Gastroesophageal sphincter (tissue), 4 donors: ENCODE results near the gene ESRRA. TPM values are rescaled to one million over a fixed set of nuclear protein-coding genes. Genes with fewer than 3 reads are reported as not detected.

Experiments used
- ATAC-seq: fragments of 150-250 bp; one replicate; pipeline ENCODE4 v1.9.1; 2016; ENCODE audit warnings: mild to moderate bottlenecking, moderate library complexity
- H3K27ac ChIP-seq, 4 donors: fragments of 200-600 bp; sonication (generic) in 3 of 4; 1 replicate in 3 of 4; 2 replicates in 1 of 4; pipeline ENCODE4 v1.5.1; 2016 to 2019
- H3K27me3 ChIP-seq: fragments of 200-600 bp; sonication (generic); one replicate; pipeline ENCODE4 v1.5.1; 2019
- H3K36me3 ChIP-seq, 2 donors: fragments of 200-600 bp; sonication (generic); one replicate each; pipeline ENCODE4 v1.5.1; 2019; ENCODE audit warnings: control low read depth in 1 of 2
- H3K4me1 ChIP-seq, 3 donors: fragments of 200-600 bp; sonication (generic); 1 replicate in 2 of 3; 2 replicates in 1 of 3; pipeline ENCODE4 v1.5.1; 2016 to 2019; ENCODE audit warnings: control low read depth in 2 of 3
- H3K4me3 ChIP-seq, 2 donors: fragments of 200-600 bp; sonication (generic); one replicate each; pipeline ENCODE4 v1.5.1; 2019; ENCODE audit warnings: mild to moderate bottlenecking in 1 of 2, moderate library complexity in 1 of 2
- H3K9me3 ChIP-seq, 3 donors: fragments of 200-600 bp; sonication (generic); one replicate each; pipeline ENCODE4 v1.5.1; 2017 to 2019; ENCODE audit warnings: control low read depth in 2 of 3
- EP300 ChIP-seq: sonication (generic); formaldehyde crosslinking; IDR thresholded peaks from one replicate; pipeline ENCODE4 v1.6.1; 2017; ENCODE audit warnings: antibody characterized with exemption, mild to moderate bottlenecking
- POLR2A ChIP-seq, 2 donors: fragments of 450-650 bp; IDR thresholded peaks; one replicate each; pipeline ENCODE4 v1.6.1; 2017; ENCODE audit warnings: antibody characterized with exemption in 2 of 2, mild to moderate bottlenecking in 2 of 2, moderate library complexity in 1 of 2
- POLR2AphosphoS5 ChIP-seq: sonication (generic); formaldehyde crosslinking; IDR thresholded peaks from one replicate; pipeline ENCODE4 v1.6.1; 2017; ENCODE audit warnings: antibody characterized with exemption
- WGBS, 2 donors: methylation state at CpG; one replicate each; pipeline ENCODE4 v1.1.5; 2018; ENCODE audit warnings: low coverage in 1 of 2; 5-methylcytosine and 5-hydroxymethylcytosine counted together
- total RNA-seq, 4 donors: library from RNA; depleted of rRNA; stranded (reverse); fragments of >200 nt; gene quantifications; one replicate each; pipeline ENCODE4 v1.1.0, GENCODE V29; 2016
- TF ChIP-seq, protein P1 (sequence below), 4 experiments: fragments of 200-600 bp in 2 of 4; fragments of 450-650 bp in 2 of 4; sonication (generic) in 1 of 4; IDR thresholded peaks; one replicate each; pipeline ENCODE4 v1.5.1; 2017 to 2019; ENCODE audit warnings: antibody characterized with exemption in 4 of 4, mild to moderate bottlenecking in 2 of 4, moderate library complexity in 2 of 4

Gene ESRRA
- total RNA-seq, 4 donors from 2014 or later, result 39.8 to 77.1 (median 71.2) TPM

GRCh38 chr11:64347193-64347867 lies 42.0 kb downstream of the ESRRA start:
- no peak for ATAC-seq
- H3K27me3 ChIP-seq, result no peaks in the 10 kb centered on the region
- H3K4me1 ChIP-seq, result peaks cover 0 to 15% (median 4%) of the 10 kb centered on the region in 3 donors
- H3K9me3 ChIP-seq, result no peaks in the 10 kb centered on the region
- H3K27ac ChIP-seq, result no peak overlapping the region
- TF ChIP-seq, protein P1, sequence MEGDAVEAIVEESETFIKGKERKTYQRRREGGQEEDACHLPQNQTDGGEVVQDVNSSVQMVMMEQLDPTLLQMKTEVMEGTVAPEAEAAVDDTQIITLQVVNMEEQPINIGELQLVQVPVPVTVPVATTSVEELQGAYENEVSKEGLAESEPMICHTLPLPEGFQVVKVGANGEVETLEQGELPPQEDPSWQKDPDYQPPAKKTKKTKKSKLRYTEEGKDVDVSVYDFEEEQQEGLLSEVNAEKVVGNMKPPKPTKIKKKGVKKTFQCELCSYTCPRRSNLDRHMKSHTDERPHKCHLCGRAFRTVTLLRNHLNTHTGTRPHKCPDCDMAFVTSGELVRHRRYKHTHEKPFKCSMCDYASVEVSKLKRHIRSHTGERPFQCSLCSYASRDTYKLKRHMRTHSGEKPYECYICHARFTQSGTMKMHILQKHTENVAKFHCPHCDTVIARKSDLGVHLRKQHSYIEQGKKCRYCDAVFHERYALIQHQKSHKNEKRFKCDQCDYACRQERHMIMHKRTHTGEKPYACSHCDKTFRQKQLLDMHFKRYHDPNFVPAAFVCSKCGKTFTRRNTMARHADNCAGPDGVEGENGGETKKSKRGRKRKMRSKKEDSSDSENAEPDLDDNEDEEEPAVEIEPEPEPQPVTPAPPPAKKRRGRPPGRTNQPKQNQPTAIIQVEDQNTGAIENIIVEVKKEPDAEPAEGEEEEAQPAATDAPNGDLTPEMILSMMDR (IDR thresholded peaks at IDR 0.05), result no peak
- TF ChIP-seq POLR2AphosphoS5, result no peak
- TF ChIP-seq POLR2A (IDR thresholded peaks at IDR 0.05), result no peak
- TF ChIP-seq EP300, result no peak
- WGBS, 2 donors, result 96 to 98% methylated on average over 4 to 6 of the region's 12 CpGs
- H3K36me3 ChIP-seq, result no peaks in the 10 kb centered on the region
- no peak overlapping the region for H3K4me3 ChIP-seq

DNA sequence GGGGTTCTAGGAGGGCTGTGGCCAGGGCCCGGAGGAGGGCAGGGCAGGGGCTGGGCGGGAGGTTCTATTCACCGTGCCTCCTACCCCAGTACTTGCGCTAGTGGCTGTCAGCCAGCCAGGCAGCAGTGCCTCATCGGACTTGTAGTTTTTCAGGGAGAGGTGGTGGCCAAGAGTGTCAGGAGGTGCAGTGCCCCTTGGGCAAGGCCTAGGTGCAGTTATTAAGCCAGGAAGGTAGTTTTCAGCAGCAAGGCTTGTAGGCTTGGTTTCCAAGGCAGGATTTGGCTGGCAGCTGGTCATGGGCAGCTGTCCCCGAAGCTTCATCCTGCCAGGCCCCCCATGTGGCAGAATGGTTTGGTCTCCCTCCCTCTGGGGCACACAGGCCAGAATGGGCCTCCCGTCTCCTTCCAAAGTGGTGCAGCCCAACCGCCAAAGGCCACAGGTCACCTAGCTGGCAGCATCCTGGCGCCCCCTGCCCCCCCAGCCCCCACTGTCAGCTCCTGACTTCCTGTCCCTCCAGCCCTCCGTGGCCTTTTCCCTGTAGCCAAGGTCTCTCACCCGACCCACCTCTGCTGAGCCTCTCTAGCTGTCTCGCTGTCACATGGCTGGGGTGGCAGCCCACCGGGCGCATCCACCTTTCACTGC lies 43.2 kb downstream of the ESRRA start:
- Histone ChIP-seq H3K9me3 (no peaks in the 10 kb centered on the region), H3K27me3 (no peaks in the 10 kb centered on the region), H3K4me1 (peaks cover 0 to 3% (median 0%) of the 10 kb centered on the region in 3 donors), H3K27ac (no peak overlapping the region), H3K4me3 (no peak overlapping the region), H3K36me3 (no peaks in the 10 kb centered on the region)
- WGBS, 2 donors, result 70 to 85% methylated on average over 4 to 6 of the region's 14 CpGs
- TF ChIP-seq EP300 (no peak), POLR2AphosphoS5 (no peak), POLR2A (IDR thresholded peaks at IDR 0.05) (no peak)
- TF ChIP-seq, protein P1 (IDR thresholded peaks at IDR 0.05), result no peak
- ATAC-seq, result no peak

- no peaks in the 10 kb centered on the region for H3K36me3 ChIP-seq
- ATAC-seq, result no peak
- H3K27ac ChIP-seq, result no peak overlapping the region
- H3K9me3 ChIP-seq, result no peaks in the 10 kb centered on the region
- no peaks in the 10 kb centered on the region for H3K27me3 ChIP-seq
- TF ChIP-seq POLR2A (IDR thresholded peaks at IDR 0.05) (no peak), EP300 (no peak)
- TF ChIP-seq, protein P1 (IDR thresholded peaks at IDR 0.05), result no peak
- no peak overlapping the region for H3K4me3 ChIP-seq
- H3K4me1 ChIP-seq, result no peaks in the 10 kb centered on the region
- 100% methylated on average over 3 of the region's 7 CpGs; no CpG with 5 or more reads in 1 of the 2 donors for WGBS, 2 donors
Observed at GRCh38 chr11:64349025-64349387, 43.7 kb downstream of the ESRRA start.

GRCh38 chr11:64349404-64349803 lies 44.1 kb downstream of the ESRRA start:
- H3K4me1 ChIP-seq, result peaks cover 0 to 3% (median 0%) of the 10 kb centered on the region in 3 donors
- H3K4me3 ChIP-seq, result no peak overlapping the region
- ATAC-seq, result no peak
- 82% methylated on average over 2 of the region's 11 CpGs; no CpG with 5 or more reads in 1 of the 2 donors for WGBS, 2 donors
- no peaks in the 10 kb centered on the region for H3K36me3 ChIP-seq
- TF ChIP-seq POLR2AphosphoS5, result no peak
- TF ChIP-seq EP300, result no peak
- no peak for TF ChIP-seq POLR2A (IDR thresholded peaks at IDR 0.05)
- TF ChIP-seq, protein P1 (IDR thresholded peaks at IDR 0.05), result no peak
- no peak overlapping the region for H3K27ac ChIP-seq
- no peaks in the 10 kb centered on the region for H3K27me3 ChIP-seq
- H3K9me3 ChIP-seq, result no peaks in the 10 kb centered on the region
